ENCODE measurements around the gene ABCB4.

Gene ABCB4

DNA sequence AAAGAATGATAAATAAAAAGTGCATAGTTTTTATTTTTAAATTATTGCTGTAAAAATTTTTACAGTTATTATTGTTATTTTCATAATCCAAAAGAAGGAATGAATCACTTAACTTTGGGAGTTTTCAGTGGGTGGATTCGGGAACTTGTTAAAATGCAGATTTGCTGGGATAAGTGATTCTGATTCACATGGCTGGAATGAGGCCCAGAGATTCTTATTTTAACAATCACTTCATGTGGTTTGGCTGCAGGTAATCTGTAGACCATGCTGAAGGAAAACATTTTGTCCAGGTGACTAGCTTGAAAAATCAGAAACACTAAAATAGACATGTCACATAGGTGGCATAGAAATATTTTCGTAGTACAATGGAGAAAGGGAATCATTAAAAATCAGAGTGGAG lies 116.1 kb downstream of the ABCB4 start:
- no peak for DNase-seq (ENCODE audit: low read depth in 1 of 2, low spot score in 1 of 2)

DNA sequence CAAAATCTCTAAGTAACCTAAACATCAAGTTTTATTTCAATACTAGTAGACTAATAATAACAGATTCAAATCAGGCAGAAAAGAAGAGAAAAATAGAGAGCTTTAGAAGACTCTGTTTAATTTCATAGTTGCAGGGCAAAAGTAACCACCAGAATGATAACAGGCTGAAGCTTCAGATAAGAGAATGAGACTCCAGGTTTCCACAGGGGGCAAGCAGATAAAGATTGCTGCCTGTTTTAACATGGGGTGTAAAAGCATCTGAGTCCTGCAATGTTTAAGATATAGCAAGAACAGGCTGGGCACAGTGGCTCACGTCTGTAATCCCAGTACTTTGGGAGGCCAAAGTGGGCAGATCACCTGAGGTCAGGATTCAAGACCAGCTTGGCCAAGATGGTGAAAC lies 119.0 kb downstream of the ABCB4 start:
- DNase-seq (ENCODE audit: low read depth in 1 of 2, low spot score in 1 of 2), result no peak

DNA sequence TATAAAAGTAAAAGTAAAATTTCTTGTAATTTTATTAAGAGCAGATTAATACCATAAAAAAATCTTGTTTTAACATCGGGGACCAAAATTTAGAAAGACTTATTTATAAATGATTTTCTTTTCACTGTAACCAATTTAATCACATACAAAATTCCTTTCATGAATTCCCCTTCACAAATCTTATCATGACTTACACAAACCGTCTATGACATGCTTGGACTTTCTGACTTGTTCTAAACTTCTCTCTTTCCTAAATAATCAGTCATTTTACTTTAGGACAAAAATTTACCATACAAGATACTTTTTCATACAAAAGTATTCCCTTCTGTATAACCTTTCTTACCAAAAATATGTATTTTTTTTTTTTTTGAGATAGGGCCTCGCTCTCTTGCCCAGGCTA lies 120.7 kb downstream of the ABCB4 start:
- DNase-seq (ENCODE audit: low read depth in 1 of 2, low spot score in 1 of 2), result no peak
